HG03097 (cell line): ENCODE data around the gene KIAA1958.
"Not testable (repeated sequence)": the region's sequence is repeated elsewhere in the genome, so short reads cannot be mapped to it uniquely, and the experiment has no call there.

ENCODE experiments used
- ATAC-seq: cut with Tn5 transposase; IDR thresholded peaks from one replicate; pipeline ENCODE4 v1.9.1; 2021; ENCODE audit not compliant: unreplicated experiment, low FRiP score

KIAA1958 gene

GRCh38 chr9:112586599-112587155 lies 100.0 kb downstream of the KIAA1958 start:
- no peak for ATAC-seq

- ATAC-seq, result not testable (repeated sequence)
Measured at GRCh38 chr9:112591875-112592274, 105.2 kb downstream of the KIAA1958 start.

GRCh38 chr9:112599732-112600131 lies 113.1 kb downstream of the KIAA1958 start:
- no peak for ATAC-seq

GRCh38 chr9:112601636-112602035 lies 115.0 kb downstream of the KIAA1958 start:
- ATAC-seq, result no peak

GRCh38 chr9:112604790-112605189 lies 118.2 kb downstream of the KIAA1958 start:
- no peak for ATAC-seq

GRCh38 chr9:112605518-112605917 lies 118.9 kb downstream of the KIAA1958 start:
- ATAC-seq, result no peak

- ATAC-seq, result no peak
Measured at GRCh38 chr9:112605963-112606699, 119.5 kb downstream of the KIAA1958 start.

GRCh38 chr9:112608851-112609250 lies 122.2 kb downstream of the KIAA1958 start:
- no peak for ATAC-seq

- ATAC-seq, result no peak
Measured at GRCh38 chr9:112615584-112616266, 129.1 kb downstream of the KIAA1958 start.

GRCh38 chr9:112617371-112617770 lies 130.7 kb downstream of the KIAA1958 start:
- no peak for ATAC-seq

- ATAC-seq, result no peak
Measured at GRCh38 chr9:112618385-112619009, 131.9 kb downstream of the KIAA1958 start.

GRCh38 chr9:112620388-112620787 lies 133.8 kb downstream of the KIAA1958 start:
- ATAC-seq, result no peak

- ATAC-seq, result no peak
Measured at GRCh38 chr9:112621018-112621655, 134.5 kb downstream of the KIAA1958 start.

- ATAC-seq, result no peak
Measured at GRCh38 chr9:112623198-112623597, 136.6 kb downstream of the KIAA1958 start.

- no peak for ATAC-seq
Measured at GRCh38 chr9:112624711-112625707, 138.4 kb downstream of the KIAA1958 start.

- ATAC-seq, result no peak
Measured at GRCh38 chr9:112629671-112630485, 143.3 kb downstream of the KIAA1958 start.

- no peak for ATAC-seq
Measured at GRCh38 chr9:112631313-112632070, 144.9 kb downstream of the KIAA1958 start.

- ATAC-seq, result no peak
Measured at GRCh38 chr9:112640311-112640710, 153.7 kb downstream of the KIAA1958 start.
